ENCODE results near the gene TJP1.
A peak's percentile ranks its signal among the peaks of the same experiment; 100 is the strongest.
"Not testable (repeated sequence)": the region's sequence is repeated elsewhere in the genome, so short reads cannot be mapped to it uniquely, and the experiment has no call there.

Gene TJP1

DNA sequence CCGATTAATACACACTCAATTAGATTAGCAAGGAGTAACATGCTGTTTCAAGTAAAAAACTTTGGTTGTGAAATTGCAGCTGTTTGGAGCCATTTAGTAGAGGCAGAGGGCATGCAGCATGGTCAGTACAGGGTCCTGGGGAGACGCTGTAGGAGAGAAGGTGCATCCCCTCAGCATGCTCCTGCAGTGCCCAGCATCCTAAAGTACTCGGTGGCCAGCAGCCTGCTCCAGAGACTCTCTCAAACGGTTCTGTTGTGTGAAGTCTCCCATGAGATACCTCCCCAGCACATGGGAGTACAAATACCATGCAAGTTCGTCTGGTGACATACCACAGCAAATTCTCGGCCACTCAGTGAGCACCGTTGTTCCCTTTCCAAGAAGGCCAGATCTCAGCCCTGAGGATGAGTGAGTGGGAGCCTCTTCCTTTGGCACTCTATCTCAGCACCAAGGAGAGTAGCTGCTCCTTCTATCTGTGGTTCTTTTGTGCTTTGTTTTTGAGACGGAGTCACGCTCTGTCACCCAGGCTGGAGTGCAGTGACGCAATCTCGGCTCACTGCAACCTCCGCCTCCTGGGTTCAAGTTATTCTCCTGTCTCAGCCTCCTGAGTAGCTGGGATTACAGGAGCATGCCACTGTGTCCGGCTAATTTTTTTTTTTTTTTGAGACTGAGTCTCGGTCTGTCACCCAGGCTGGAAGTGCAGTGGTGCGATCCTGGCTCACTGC is 72.7 kb downstream of the TJP1 start:
- no peak for DNase-seq

DNA sequence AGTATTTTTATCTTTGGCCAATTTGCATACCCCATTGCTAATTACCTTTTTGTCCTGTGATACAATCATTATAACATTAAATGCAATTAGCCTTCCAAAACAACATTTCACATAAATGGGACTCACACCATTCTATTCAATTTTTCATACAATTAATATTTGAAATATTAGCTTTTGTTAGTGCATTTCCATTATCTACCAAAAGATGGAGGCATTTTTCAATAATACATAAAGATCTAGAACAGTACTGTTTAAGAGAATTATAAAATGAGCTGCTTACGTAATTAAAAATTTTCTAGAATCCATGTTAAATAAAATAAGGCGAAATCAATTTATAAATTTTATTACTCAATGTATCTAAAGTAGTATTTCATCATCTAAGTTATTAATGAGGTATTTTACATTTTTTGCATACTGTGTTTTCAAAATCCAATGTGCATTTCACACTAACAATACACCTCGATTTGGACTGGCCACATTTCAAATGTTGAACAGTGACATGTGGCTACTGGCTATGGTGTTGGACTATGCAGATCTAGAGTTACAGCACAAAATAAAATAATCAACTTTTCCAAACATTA is 74.3 kb downstream of the TJP1 start:
- peak; percentile 2 for DNase-seq

DNA sequence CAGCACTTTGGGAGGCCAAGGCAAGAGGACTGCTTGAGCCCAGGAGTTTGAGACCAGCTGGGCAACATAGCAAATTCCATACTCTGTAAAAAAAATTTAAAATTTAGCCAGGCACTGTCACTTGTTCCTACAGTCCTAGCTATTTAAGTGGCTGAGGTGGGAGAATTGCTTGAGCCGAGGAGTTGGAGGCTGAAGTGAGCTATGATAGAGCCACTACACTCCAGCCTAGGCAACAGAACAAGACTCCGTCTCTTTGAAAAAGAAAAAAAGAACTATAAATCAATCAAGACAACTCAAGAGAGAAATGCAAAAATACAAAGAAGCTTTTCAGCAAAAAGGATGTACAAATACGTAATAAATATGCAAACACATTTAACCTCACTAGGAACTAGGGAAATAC is 78.8 kb downstream of the TJP1 start:
- no peak for DNase-seq

DNA sequence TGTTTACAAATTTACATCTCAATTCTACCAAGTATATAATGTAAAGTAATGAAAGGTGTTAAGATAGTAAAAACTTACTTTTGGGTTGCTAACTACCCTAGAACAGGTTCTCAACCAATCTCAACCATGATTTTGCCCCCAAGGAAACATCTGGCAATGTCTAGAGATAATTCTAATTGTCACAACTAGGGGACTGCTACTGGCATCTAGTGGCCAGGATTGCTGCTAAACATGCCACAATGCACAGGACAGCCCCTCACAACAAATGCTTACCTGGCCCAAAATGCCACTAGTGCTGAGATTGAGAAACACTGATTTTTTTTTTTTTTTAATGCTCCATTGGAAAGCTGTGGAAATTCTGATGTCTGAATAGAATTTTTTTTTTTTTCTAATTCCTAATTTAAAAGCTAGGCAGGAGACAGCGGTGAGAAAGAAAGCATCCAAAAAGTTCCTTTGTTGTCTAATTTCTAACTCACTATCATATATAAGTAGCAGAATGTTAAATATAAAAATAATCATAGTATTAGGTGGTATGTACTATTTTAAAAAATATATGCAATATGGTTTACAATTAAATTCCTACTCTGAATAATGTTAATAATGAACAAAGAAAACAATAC is 81.5 kb downstream of the TJP1 start:
- no peak for DNase-seq

DNA sequence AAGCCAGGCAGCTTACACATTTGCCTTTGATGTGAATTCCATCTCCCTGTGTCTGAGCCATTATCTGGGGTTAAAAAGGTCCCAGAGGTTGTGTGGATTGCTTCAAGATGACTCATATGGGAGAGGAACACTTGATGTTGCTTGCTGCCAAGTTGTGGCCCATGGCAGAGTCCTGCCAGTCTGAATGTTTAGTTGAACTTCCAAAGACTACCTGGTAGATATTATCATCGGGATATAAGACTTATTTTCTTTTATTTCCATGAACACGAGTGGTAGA is 85.6 kb downstream of the TJP1 start:
- DNase-seq: no peak

DNA sequence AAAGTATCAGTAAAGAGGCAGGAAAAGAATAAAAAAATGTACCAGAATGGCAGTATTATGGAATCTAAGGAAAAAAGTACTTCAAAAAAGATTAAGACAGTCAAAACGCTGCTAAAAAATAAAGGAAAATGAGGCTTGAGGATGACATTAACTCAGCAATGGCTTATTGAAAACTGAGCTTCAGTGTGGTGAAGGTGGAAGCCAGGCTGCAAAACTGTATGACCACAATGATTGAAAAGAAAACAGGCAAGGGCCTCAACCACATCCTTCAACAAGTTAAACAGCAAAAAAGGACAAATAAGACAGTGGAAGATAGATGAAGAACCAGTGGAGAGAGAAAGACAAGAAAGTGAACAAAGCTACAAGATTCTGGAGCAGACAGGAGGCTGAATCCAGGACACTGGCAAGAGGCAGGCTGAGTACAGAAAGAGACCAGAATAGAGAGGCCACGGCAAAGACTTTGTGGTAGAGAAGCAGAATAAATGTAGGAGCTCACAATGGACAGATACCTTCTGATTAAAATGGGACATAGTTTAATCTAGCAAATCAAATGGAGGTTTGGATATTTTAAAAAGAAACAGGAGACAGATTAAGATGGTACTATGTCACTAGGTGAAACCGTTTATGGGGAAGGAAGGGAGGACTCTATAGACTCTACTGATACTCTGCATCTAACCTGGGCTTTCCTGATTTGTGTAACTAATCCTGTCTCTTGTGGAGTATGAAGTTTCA is 86.1 kb downstream of the TJP1 start:
- DNase-seq: no peak

DNA sequence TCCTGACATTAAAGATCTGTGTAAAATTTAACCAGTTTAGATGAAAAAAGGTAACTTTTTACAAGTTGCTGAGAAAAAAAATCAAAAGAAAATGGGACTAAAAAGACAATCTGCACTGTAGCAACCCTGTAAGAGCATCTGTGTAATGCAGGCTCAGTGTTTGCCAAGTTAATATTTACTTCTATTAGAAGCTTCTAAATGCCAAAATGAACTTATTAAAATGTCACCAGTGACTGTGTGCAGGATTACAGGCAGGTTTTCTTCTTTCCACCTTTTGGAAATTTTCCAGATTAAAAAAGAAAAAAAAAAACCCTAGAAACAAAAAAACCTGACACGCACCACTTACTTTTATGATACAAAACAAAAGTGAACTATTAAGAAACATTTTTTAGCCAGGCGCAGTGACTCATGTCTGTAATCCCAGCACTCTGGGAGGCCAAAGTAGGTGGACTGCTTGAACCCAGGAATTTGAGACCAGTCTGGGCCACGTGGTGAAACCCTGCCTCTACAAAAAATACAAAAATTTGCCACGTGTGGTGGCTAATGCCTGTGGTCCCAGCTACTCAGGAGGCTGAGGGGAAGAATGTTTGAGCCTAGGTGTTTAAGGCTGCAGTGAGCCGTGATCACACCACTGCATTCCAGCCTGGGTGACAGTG is 87.2 kb downstream of the TJP1 start:
- DNase-seq: no peak

DNA sequence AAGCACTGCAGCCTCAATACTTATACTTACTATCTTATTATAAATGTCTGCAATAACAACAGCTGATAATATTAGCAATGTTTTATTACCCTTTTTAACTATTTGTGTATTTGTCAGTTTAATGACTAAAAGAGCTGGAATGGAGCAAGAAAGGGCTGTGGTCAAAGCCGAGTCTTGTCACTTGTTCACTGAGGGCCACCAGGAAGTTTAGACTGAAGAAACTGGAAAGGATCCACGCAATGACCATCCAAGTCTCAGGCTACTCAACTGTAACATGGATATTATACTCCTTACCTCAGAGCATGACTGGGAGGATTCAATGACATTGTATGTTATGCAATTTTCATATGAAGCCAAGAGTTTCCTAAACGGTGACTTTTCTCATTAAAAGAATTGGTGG is 90.4 kb downstream of the TJP1 start:
- DNase-seq: no peak

DNA sequence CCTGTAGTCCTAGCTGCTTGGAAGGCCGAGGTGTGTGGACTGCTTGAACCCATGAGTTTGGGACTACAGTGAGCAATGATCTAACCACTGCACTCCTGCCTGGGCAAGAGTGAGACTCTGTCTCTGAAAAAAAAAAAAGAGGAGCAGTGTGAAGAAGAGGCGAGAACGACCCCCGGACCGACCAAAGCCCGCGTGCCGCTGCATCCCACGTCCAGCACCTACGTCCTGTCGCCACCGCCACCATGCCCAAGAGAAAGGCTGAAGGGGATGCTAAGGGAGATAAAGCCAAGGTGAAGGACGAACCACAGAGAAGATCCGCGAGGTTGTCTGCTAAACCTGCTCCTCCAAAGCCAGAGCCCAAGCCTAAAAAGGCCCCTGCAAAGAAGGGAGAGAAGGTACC is 91.8 kb downstream of the TJP1 start:
- not testable (repeated sequence) for DNase-seq

DNA sequence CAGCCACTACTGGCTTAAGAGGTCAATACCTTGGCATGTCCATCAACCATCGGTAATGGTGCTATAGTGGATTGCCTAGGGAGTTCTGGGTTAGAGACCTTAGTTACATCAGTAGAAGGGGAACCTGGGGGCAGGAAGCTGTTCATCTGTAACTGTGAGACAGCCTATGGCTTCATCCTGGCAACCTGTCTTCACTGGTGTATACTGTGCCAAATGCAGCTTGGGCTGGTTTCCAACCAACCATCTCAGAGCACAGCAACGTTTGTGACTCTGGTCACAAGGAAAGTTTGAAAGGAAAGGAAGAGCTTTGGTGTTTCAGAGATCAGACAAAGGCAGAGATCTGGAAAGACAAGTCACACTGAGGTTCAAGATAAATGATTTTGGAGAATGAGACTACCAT is 93.8 kb downstream of the TJP1 start:
- DNase-seq: no peak

DNA sequence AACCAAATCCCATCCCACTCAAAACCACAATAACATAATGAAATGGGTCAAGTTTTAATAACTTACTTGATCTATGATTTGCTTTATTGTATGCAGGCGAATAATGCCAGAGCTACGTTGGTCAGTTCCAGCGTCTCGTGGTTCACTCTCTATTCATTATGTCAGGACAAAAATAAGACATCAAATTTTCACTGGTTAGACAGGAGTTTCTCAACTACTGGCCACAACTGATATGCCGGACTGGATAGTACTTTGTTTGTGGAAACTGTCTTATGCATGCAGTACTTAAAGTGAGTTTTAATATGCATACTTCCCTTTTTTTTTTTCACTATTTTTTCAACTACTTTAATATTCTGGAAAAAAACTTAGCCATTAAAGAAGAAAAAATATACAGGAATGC is 94.4 kb downstream of the TJP1 start:
- DNase-seq: no peak

DNA sequence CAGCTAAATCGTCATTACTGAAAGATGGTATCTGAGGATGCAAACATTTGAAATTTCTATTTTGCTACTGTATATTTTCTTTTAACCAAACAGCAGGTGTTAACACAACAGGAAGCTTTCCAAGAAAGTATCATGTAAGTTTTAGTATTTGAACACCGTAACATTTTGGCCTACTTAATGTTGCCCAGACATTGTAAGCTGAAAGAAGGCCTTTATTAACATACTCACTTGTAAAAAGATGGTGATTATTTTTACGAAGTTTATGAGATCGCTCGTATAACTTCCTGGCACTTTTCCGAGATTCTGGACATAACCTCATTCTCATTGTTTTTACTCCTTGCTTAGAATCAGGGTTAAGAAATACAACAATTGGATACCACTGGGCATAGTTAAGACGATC is 95.7 kb downstream of the TJP1 start:
- no peak for DNase-seq

DNA sequence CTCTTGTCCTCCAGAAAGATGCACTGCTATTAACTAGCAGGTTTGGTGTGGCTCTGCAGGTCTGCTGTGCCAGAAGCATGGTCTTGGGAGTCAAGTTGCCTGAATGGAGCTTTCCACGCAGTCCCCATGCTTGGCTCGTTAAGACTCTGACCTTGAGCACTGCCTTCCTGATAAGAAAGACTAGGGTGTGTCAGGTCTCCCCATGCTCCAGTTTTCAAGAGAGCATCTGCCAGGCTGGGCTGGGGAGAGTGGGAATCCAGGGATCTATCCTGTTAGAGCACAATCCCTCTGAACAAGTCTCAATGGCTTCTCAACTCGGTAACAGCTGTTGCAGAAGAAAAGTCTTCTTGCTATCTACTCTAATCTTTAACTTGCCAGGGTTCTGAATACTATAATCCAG is 98.2 kb downstream of the TJP1 start:
- no peak for DNase-seq

DNA sequence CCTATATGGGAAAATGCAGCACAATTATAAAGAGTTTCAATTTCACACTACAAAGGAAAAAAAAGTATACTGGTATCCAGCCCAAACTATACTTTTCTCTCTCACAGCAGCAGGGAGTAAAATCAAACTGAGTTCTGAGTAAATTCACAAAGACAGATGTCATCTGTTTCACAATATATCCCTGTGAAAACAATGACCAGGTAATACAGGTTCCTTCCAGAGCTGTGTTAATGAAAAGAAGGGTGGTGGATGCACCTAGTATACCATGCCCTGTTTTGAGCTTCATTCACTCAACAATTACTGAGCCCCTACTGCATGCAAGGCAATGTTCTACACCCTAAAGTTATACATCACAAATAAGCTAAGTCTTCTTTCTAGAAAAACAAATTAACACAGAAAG is 108.5 kb downstream of the TJP1 start:
- DNase-seq: no peak

DNA sequence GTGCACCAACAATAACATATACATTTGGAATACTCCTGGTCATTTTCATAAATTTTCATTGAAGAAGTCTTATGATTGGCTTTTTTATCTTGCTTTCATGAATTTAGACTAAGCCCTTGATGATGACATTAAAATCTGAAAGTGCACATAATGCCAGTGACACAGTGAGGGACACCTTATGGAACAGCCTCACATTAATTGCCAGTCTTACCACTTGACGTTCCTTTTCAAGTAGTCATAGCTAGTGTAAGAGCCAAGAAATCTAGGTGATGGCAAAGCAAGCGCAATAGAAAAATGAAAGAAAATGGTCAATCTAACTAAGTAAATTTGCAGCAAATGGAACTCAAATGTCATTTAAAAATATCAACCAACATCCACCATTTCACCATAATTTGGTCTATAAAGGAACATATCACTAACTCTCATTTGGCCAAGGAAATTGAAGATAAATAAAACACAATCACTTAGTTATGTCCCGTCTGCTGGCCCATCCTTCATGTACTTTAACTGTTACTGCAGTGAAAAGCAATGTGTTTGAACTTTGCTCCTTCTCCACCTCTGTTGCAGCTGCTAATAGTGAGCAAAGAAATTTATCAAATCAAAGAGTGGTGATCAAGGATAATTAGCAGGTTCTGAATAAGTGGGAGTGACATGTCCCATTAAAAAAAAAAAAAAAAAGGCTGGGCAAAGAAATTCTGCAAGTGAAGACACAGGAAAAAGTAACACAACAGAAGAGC is 110.0 kb downstream of the TJP1 start:
- DNase-seq: no peak

DNA sequence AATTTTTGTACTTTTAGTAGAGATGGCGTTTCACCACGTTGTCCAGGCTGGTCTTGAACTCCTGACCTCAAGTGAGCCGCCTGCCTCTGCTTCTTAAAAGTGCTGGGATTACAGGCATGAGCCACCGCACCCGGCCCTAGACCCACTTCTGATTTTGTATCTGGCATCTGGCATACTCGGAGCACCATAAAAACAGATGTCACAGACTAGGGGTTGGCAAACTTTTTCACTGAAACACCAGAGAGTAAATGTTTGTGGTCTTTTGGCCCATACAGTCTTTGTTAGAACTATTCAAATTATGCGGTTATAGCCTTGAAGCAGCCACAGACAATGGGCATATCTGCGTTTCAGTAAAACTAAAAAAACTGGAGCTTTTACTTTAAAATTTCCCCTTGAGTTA is 110.7 kb downstream of the TJP1 start:
- no peak for DNase-seq

DNA sequence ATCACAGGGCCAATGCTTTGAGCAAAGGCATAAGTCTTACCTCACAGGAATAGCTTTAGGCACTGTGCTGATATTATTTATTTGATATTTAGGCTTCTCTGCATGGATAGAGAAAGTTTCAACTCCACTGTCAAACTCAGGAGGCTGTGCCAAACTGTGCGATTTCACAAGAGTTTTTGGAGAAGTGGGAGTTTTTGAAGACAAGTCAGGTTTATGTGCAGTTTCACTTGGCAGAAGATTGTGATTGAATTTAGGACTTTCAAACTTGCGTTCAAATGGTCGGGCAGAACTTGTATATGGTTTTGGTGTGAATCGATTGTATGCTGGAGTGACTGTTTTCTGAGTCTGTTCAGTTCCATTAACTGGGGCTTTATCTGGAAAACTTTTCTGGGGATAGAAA is 113.7 kb downstream of the TJP1 start:
- DNase-seq: no peak

DNA sequence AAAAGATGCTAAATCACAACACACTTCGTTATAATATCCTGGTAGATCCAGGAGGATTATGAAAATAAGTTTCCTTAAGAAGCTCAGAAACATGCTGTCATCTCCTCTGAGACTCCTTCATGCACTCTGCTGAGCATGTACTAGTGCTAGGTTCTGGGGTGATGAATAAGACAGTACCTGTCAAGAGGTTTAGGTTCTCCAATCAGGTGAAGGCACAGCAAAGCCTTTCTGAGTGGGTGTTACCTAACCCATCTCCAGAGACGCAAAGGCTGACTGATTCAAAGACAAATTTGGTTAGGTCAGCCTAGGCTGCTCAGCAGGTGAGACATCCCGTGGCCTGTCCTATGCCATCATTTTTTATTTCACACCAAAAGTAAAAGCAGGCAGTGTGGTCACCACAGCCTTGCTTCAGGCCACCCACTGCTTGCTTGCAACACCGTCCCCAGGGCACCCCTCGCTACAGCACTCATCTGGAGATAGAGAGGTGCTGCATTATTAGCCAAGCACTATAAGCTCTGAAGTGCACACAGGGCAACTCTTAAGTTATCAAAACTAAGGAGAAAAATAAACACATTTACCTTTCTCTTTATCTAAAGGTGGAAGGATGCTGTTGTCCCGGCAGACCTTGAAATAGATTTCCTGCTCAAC is 117.2 kb downstream of the TJP1 start:
- no peak for DNase-seq

DNA sequence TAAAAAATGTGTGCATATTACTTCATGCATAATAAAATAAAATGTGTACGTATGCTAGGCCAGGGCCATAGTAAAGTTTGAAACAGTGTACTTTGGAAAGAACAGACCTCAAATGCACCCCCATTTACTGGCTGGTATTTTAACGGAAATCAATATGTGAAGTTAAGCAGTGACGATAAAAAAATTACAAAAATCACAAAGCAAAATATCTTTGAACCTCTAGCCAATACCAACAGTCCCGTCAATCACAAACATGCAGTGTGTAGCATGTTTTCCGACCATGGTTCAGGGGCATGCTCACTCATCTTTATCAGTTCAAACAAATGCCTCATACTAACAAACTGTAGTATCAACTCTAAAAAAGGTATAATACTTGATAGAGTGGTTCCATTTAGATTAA is 121.1 kb downstream of the TJP1 start:
- no peak for DNase-seq

DNA sequence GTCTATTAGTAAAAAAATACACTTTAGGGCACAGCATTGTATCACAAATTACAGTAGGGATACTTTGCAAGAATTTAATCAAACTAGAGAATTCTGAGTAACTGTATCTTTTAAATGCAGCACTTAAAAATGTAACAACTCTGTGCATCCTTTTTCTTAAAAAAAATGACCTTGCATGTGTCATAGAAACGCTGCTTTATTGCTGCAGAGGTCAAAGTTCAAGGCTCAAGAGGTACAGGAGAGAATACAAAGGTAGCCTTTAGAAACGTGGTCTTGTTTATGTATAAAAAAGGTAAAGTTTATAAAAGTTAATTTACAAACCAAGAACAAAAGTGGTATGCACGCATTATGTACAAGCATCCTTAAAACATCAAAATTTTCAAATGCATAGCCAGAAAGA is 122.0 kb downstream of the TJP1 start:
- DNase-seq: no peak

DNA sequence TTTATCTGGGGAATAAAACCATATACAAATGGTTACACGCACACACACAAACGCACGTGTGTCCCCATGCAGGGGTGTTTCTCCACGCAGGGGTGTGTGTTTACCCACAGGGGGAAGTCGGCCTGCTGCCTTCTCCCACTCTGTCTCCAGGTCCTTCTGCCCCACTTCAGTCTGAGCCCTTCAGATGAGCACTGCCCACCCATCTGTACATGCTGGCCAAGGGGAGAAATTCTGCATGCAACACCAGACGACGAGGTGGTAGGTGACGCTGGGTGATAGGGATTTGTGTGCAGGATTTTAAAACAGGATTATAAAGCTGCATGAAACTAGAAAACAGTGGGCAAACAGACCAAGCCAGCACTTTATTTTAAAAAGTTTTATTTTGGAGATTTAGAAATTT is 122.5 kb downstream of the TJP1 start:
- no peak for DNase-seq

DNA sequence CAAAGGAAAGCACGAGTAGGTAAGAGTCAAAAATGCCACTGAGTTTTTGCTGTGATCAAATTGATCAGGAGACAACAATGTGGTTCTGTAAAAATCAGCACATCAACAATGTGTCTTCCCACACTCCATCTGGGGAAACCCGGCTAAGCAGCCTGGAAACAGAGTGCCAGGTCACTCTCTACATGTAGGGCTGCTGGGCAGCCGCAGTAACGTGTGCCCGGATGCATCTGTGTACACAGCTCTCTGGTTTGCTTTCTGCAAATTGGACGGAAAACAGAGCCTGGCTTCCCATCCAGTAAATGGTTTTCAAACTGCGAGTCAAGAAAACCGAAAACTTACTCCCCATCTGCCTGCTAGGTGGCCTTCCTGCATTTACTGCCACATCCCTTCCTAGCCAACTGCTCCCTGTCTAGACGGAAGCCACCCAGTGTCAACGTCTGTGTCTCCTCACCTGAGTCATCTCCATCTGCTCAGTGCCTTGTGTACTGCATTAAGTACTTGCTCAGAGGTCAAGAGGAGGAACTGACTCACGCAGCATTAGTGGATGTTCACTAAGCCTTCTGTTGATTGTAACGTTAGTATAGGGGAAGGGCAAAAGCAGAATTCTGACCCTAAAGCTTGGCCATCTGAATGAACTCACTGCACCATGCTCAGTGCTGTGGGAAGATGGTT is 124.1 kb downstream of the TJP1 start:
- no peak for DNase-seq
